ENCODE data around the gene RSU1.
"Not testable (repeated sequence)": the region's sequence is repeated elsewhere in the genome, so short reads cannot be mapped to it uniquely, and the experiment has no call there.

The RSU1 gene

DNA sequence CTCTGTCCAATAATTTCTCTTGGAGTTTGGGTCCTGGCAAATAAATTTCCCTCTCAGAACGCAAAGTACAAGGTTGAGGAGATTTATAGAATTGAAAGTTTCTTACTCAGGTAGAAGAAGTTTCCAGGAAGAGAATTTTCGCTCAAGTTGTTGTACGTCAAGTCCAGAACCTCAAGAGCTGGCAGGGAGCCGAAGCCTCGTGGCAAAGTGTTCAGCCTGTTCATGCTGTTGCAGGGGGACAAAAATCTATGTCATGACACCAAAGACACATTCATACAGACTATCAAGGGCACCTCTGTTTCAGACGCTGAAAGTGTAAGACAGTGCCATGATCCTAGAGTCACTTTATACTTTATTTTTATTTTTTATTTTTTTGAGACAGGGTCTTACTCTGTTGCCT lies 62.5 kb downstream of the RSU1 start:
- FAIRE-seq (no peak), DNase-seq (ENCODE audit: insufficient read length, low spot score) (no peak)
- TF ChIP-seq POLR2A (IDR thresholded peaks at IDR 0.05; ENCODE audit: low read depth, low read length): no peak

- DNase-seq (ENCODE audit: insufficient read length, low spot score); FAIRE-seq: not testable (repeated sequence)
Observed at GRCh38 chr10:16752849-16753248, 64.4 kb downstream of the RSU1 start.

GRCh38 chr10:16752099-16752498 lies 65.1 kb downstream of the RSU1 start:
- FAIRE-seq (no peak), DNase-seq (ENCODE audit: insufficient read length, low spot score) (no peak)
- no peak for TF ChIP-seq POLR2A (IDR thresholded peaks at IDR 0.05; ENCODE audit: low read depth, low read length)

DNA sequence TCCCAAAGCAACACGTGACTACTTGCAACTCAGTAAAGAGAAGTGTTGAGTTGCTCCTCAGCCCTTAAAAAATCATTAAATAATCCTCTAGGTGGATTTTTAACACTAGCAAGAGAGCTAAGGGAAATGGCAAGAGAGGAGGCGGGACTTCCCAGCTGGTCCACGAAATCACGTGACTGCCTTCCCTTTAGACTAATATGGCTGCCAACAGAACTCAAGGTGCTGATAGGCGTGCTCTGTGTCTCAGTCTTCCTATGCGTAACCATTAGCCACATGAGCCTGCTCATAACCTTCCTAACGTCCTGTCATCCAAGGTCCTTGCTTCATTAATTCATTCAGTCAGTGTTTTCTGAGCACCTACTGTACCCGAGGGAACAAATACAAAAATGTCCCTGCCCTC lies 66.0 kb downstream of the RSU1 start:
- TF ChIP-seq POLR2A (IDR thresholded peaks at IDR 0.05; ENCODE audit: low read depth, low read length): no peak
- FAIRE-seq: no peak

DNA sequence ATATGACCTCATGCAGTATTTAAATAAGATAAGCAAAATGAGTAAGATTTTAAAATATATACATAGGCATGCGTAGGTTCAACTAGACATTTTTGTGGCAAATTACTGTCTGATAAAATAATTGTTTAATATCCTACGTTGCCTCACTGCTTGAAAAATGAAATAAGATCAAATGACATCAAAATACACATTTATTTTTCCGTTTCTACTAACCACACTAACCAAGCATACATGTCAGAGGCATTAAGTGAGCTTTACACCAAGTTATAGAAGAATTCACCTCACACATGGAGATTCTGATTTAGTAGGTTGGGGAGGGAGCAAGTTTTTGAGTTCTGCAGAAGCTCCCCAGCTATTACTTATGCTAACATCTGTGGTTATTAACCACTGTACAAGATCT lies 66.8 kb downstream of the RSU1 start:
- DNase-seq (ENCODE audit: insufficient read length, low spot score) (no peak), FAIRE-seq (no peak)
- TF ChIP-seq POLR2A (IDR thresholded peaks at IDR 0.05; ENCODE audit: low read depth, low read length): no peak

More for the DNA sequence above, 66.0 kb downstream of the RSU1 start:
- DNase-seq (ENCODE audit: insufficient read length, low spot score): no peak

- DNase-seq (ENCODE audit: insufficient read length, low spot score) (no peak), FAIRE-seq (no peak)
Observed at GRCh38 chr10:16748749-16749148, 68.5 kb downstream of the RSU1 start.

DNA sequence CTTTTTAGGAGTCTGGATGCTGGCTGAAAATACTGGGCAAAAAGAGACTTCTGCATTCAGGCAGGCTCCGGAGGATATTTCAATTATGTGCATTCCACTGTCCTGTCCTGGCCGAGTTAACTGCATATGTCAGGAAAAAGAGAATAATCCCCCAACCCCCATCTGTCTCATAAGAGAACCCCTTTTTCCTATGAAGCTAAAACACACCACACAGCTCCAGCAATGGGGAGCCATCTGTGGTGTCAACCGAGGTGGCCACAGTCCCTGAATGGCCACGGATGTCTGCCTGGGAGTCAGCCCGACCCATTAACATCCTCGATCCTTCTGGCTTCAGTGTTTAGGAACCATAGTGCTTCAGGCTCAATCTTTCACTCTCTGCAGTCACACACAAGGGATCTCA lies 70.4 kb downstream of the RSU1 start:
- TF ChIP-seq POLR2A (IDR thresholded peaks at IDR 0.05; ENCODE audit: low read depth, low read length): no peak
- DNase-seq (ENCODE audit: insufficient read length, low spot score): no peak
- FAIRE-seq: no peak

More at GRCh38 chr10:16748749-16749148, 68.5 kb downstream of the RSU1 start:
- no peak for TF ChIP-seq POLR2A (IDR thresholded peaks at IDR 0.05; ENCODE audit: low read depth, low read length)

- no peak for DNase-seq (ENCODE audit: insufficient read length, low spot score)
- no peak for TF ChIP-seq POLR2A (IDR thresholded peaks at IDR 0.05; ENCODE audit: low read depth, low read length)
- FAIRE-seq: no peak
Observed at GRCh38 chr10:16745061-16745460, 72.2 kb downstream of the RSU1 start.

DNA sequence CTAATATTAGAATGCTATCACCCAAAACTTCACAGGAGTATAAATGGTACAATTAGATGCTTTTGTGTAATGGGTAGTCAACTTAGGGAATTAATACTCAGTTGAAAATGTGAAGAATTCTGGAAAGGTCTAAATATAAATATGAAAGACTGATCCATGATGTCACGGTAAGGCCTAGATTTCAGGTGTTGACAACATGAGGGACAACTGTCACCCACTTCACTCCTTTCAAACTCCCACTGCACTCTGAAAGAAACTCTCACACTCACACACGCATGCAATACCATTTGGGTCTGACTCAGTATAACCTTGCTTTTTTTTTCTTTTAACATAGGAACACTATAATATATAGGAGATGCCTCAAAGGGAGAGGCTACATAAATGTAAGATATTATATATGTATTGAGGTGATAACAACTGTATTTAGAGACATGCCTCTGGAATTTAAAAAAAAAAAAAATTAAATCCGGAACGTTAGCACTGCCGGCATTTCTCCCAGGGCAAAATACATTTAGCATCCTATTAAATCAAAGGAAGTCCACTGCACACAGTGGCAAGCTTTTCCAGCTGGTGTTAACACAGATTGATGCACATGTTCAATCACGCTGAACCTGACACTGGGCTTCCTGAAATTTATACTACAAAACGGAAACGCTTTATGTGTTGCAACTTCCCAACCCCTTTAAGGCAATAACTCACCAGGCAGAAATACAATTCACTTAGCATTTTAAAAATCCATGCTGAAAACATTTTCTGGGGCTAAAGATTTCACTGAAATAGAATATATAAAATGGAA lies 74.9 kb downstream of the RSU1 start:
- FAIRE-seq: no peak
- no peak for TF ChIP-seq POLR2A (IDR thresholded peaks at IDR 0.05; ENCODE audit: low read depth, low read length)
- no peak for DNase-seq (ENCODE audit: insufficient read length, low spot score)

- DNase-seq (ENCODE audit: insufficient read length, low spot score) (no peak), FAIRE-seq (no peak)
Observed at GRCh38 chr10:16741540-16741939, 75.7 kb downstream of the RSU1 start.

DNA sequence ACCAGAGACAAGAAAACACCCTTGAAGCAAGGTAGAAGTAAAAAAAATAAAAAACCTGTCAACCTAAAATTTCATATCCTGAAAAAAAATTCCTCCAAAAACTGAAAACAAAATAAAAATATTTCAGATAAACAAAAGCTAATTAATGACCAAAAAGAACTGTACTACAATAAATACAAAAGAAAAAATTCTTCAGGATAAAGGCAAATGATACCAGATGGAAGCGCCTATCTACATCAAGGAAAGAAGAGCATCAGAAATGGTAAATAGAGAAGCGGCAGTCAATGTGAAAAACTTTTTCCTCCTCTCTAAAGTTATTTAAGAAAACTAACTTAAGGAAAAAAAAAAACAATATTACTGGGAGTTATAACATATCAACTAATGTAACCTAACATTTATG lies 79.8 kb downstream of the RSU1 start:
- DNase-seq (ENCODE audit: insufficient read length, low spot score) (no peak), FAIRE-seq (no peak)
- no peak for TF ChIP-seq POLR2A (IDR thresholded peaks at IDR 0.05; ENCODE audit: low read depth, low read length)

More at GRCh38 chr10:16741540-16741939, 75.7 kb downstream of the RSU1 start:
- no peak for TF ChIP-seq POLR2A (IDR thresholded peaks at IDR 0.05; ENCODE audit: low read depth, low read length)

- FAIRE-seq: no peak
Observed at GRCh38 chr10:16735671-16736070, 81.6 kb downstream of the RSU1 start.

DNA sequence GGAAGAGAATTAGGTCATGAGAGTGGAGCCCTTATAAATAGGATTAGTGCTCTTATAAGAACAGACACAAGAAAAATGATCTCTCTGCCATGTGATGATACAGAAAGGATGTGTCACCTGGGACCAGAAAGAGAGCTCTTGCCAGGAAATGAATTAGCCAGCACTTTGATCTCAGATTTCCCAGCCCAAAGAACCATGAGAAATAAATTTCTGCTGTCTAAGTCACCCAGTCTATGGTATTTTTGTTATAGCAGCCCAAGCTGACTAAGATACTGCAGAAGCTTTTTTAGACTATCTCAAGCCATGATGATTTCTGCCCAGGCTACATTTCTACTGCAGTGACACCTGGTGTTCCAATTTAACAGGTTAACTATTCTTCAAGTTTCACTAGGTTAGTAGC lies 84.8 kb downstream of the RSU1 start:
- FAIRE-seq (no peak), DNase-seq (ENCODE audit: insufficient read length, low spot score) (no peak)
- no peak for TF ChIP-seq POLR2A (IDR thresholded peaks at IDR 0.05; ENCODE audit: low read depth, low read length)

More at GRCh38 chr10:16735671-16736070, 81.6 kb downstream of the RSU1 start:
- DNase-seq (ENCODE audit: insufficient read length, low spot score): no peak
- no peak for TF ChIP-seq POLR2A (IDR thresholded peaks at IDR 0.05; ENCODE audit: low read depth, low read length)

DNA sequence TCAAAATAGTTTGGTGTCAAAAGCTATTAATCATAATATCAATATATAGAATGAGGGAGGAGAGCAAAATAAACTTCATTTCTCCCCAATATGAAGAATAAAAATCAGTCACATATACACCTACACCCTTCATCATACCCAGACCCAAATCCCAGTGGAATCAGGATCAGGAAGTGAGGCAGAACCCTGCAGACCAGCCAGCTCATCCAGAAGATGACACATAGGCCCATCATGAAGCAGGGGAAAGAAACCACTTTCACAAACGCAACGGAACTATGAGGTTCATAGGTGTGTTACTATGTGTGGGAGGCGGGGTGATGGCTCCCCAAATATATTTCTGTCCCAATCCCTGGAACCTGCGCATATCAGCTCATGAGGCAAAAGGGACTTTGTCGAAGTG lies 89.0 kb downstream of the RSU1 start:
- no peak for TF ChIP-seq POLR2A (IDR thresholded peaks at IDR 0.05; ENCODE audit: low read depth, low read length)
- no peak for FAIRE-seq
- no peak for DNase-seq (ENCODE audit: insufficient read length, low spot score)

- FAIRE-seq: no peak
- DNase-seq (ENCODE audit: insufficient read length, low spot score): no peak
- TF ChIP-seq POLR2A (IDR thresholded peaks at IDR 0.05; ENCODE audit: low read depth, low read length): no peak
Observed at GRCh38 chr10:16727666-16728065, 89.6 kb downstream of the RSU1 start.

All from H54 (cell line).